ENCODE measurements around the gene IRGQ. TPM values are rescaled to one million over a fixed set of nuclear protein-coding genes. Genes with fewer than 3 reads are reported as not detected.

The IRGQ gene
- polyA plus RNA-seq, 3 donors = 1.8 to 49.6 (median 2.9) TPM

GRCh38 chr19:43546581-43546980 lies 49.4 kb downstream of the IRGQ start:
- Histone ChIP-seq H3K27me3 (ENCODE audit: control insufficient read depth in 2 of 2, insufficient read depth in 2 of 2, low read length in 2 of 2) (no peaks in the 10 kb centered on the region), H3K9me3 (replicated peaks in 1 of 2; ENCODE audit: control insufficient read depth in 1 of 2, insufficient read depth in 1 of 2, low read length in 2 of 2) (no peaks in the 10 kb centered on the region), H3K4me3 (replicated peaks in 1 of 3; ENCODE audit: low read depth in 2 of 3, low read length in 3 of 3) (no peak overlapping the region), H2AFZ (ENCODE audit: insufficient read depth, low read depth, low read length, poor library complexity, severe bottlenecking) (no peak overlapping the region), H3K4me2 (replicated peaks; ENCODE audit: extremely low read depth, low read length, poor library complexity, severe bottlenecking) (no peak overlapping the region), H3K9ac (ENCODE audit: insufficient read depth, low read length, poor library complexity, severe bottlenecking) (no peak overlapping the region), H3K4me1 (ENCODE audit: control insufficient read depth in 1 of 2, insufficient read depth in 2 of 2, low read length in 2 of 2) (no peaks in the 10 kb centered on the region), H3K27ac (ENCODE audit: low read depth in 1 of 2, low read length in 2 of 2) (no peak overlapping the region), H4K20me1 (ENCODE audit: insufficient read depth, low read length) (no peaks in the 10 kb centered on the region), H3K79me2 (ENCODE audit: insufficient read depth, low read length) (no peaks in the 10 kb centered on the region), H3K36me3 (replicated peaks in 1 of 2; ENCODE audit: control insufficient read depth in 1 of 2, insufficient read depth in 2 of 2, low read length in 2 of 2) (peaks cover 61 to 85% of the 10 kb centered on the region in 2 donors)
- peaks cover 64 to 90% of the 10 kb centered on the region in 2 donors for H3K36me3 Mint-ChIP-seq
- intact Hi-C loops (cut with micrococcal nuclease) = no loop called here
- H3K9me3 Mint-ChIP-seq = no peaks in the 10 kb centered on the region
- H3K4me3 Mint-ChIP-seq = no peak overlapping the region
- peaks cover 0 to 2% (median 0%) of the 10 kb centered on the region in 3 donors for H3K27me3 Mint-ChIP-seq (ENCODE audit: low read depth in 3 of 3)
- H3K4me1 Mint-ChIP-seq = no peaks in the 10 kb centered on the region
- peak overlapping the region in 1 of 7 donors; percentile 30 for H3K27ac Mint-ChIP-seq
- TF ChIP-seq, protein P1, sequence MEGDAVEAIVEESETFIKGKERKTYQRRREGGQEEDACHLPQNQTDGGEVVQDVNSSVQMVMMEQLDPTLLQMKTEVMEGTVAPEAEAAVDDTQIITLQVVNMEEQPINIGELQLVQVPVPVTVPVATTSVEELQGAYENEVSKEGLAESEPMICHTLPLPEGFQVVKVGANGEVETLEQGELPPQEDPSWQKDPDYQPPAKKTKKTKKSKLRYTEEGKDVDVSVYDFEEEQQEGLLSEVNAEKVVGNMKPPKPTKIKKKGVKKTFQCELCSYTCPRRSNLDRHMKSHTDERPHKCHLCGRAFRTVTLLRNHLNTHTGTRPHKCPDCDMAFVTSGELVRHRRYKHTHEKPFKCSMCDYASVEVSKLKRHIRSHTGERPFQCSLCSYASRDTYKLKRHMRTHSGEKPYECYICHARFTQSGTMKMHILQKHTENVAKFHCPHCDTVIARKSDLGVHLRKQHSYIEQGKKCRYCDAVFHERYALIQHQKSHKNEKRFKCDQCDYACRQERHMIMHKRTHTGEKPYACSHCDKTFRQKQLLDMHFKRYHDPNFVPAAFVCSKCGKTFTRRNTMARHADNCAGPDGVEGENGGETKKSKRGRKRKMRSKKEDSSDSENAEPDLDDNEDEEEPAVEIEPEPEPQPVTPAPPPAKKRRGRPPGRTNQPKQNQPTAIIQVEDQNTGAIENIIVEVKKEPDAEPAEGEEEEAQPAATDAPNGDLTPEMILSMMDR (IDR thresholded peaks at IDR 0.05) = no peak
- no peak for DNase-seq
- 94% methylated on average over 2 of the region's 3 CpGs for WGBS (ENCODE audit: insufficient coverage)

- H3K27ac Mint-ChIP-seq = peak overlapping the region in 2 of 7 donors; percentile 32 to 46
These were observed 50.0 kb downstream of the IRGQ start for GRCh38 chr19:43545981-43546380.

More at GRCh38 chr19:43545981-43546380, 50.0 kb downstream of the IRGQ start:
- H3K4me2 ChIP-seq (replicated peaks; ENCODE audit: extremely low read depth, low read length, poor library complexity, severe bottlenecking) = no peak overlapping the region
- H3K36me3 Mint-ChIP-seq = peaks cover 63 to 90% of the 10 kb centered on the region in 2 donors
- H3K4me3 ChIP-seq (replicated peaks in 1 of 3; ENCODE audit: low read depth in 2 of 3, low read length in 3 of 3) = no peak overlapping the region
- no peaks in the 10 kb centered on the region for H3K9me3 Mint-ChIP-seq
- H3K9me3 ChIP-seq (replicated peaks in 1 of 2; ENCODE audit: control insufficient read depth in 1 of 2, insufficient read depth in 1 of 2, low read length in 2 of 2) = no peaks in the 10 kb centered on the region
- no peak overlapping the region for H2AFZ ChIP-seq (ENCODE audit: insufficient read depth, low read depth, low read length, poor library complexity, severe bottlenecking)
- no peak for DNase-seq
- no peaks in the 10 kb centered on the region for H3K27me3 ChIP-seq (ENCODE audit: control insufficient read depth in 2 of 2, insufficient read depth in 2 of 2, low read length in 2 of 2)
- no peaks in the 10 kb centered on the region for H3K4me1 ChIP-seq (ENCODE audit: control insufficient read depth in 1 of 2, insufficient read depth in 2 of 2, low read length in 2 of 2)
- TF ChIP-seq, protein P1 (IDR thresholded peaks at IDR 0.05) = no peak
- no peaks in the 10 kb centered on the region for H4K20me1 ChIP-seq (ENCODE audit: insufficient read depth, low read length)
- no peaks in the 10 kb centered on the region for H3K79me2 ChIP-seq (ENCODE audit: insufficient read depth, low read length)
- H3K27me3 Mint-ChIP-seq (ENCODE audit: low read depth in 3 of 3) = peaks cover 0 to 2% (median 0%) of the 10 kb centered on the region in 3 donors
- no peaks in the 10 kb centered on the region for H3K4me1 Mint-ChIP-seq
- H3K27ac ChIP-seq (ENCODE audit: low read depth in 1 of 2, low read length in 2 of 2) = no peak overlapping the region
- no peak overlapping the region for H3K9ac ChIP-seq (ENCODE audit: insufficient read depth, low read length, poor library complexity, severe bottlenecking)
- H3K36me3 ChIP-seq (replicated peaks in 1 of 2; ENCODE audit: control insufficient read depth in 1 of 2, insufficient read depth in 2 of 2, low read length in 2 of 2) = peaks cover 58 to 85% of the 10 kb centered on the region in 2 donors
- H3K4me3 Mint-ChIP-seq = no peak overlapping the region
- WGBS (ENCODE audit: insufficient coverage) = 96% methylated on average over 2 of the region's 2 CpGs
- intact Hi-C loops (cut with micrococcal nuclease) = no loop called here

Data from CD14-positive monocyte (primary cell).